ENCODE measurements around the gene TNNI3.

GRCh38 chr19:55112246-55112776, 45.2 kb downstream of the TNNI3 start:
- TF ChIP-seq CTCF (IDR thresholded peaks at IDR 0.05 in 4 of 5, conservative IDR thresholded peaks at IDR 0.05 in 1 of 5) = no peak
- no peak for TF ChIP-seq POLR2A (IDR thresholded peaks at IDR 0.05)
